Muscle layer of duodenum (tissue), 2 donors: Measurements from ENCODE around the gene TRIO.

Source experiments
- H3K27ac ChIP-seq: one replicate; pipeline ENCODE4 v1.7.0; 2013; ENCODE audit warnings: mild to moderate bottlenecking, low read length
- H3K27me3 ChIP-seq: one replicate; pipeline ENCODE4 v1.7.0; 2013; ENCODE audit warnings: low read depth, mild to moderate bottlenecking, control low read depth, low read length
- H3K36me3 ChIP-seq, 2 donors: one replicate each; pipeline ENCODE4 v1.7.0; 2013; ENCODE audit warnings: low read length in 2 of 2, control low read depth in 1 of 2, mild to moderate bottlenecking in 1 of 2; ENCODE audit not compliant: insufficient read depth in 2 of 2, control insufficient read depth in 1 of 2
- H3K4me1 ChIP-seq, 2 donors: one replicate each; pipeline ENCODE4 v1.7.0; 2013; ENCODE audit warnings: low read length in 2 of 2, mild to moderate bottlenecking in 2 of 2, control low read depth in 1 of 2, moderate library complexity in 1 of 2; ENCODE audit not compliant: insufficient read depth in 2 of 2, control insufficient read depth in 1 of 2
- H3K4me3 ChIP-seq, 2 donors: one replicate each; pipeline ENCODE4 v1.7.0; 2013; ENCODE audit warnings: low read length in 2 of 2, low read depth in 1 of 2, mild to moderate bottlenecking in 1 of 2
- H3K9me3 ChIP-seq, 2 donors: one replicate each; pipeline ENCODE4 v1.7.0; 2013; ENCODE audit warnings: low read length in 2 of 2, control low read depth in 1 of 2, mild to moderate bottlenecking in 1 of 2; ENCODE audit not compliant: control insufficient read depth in 1 of 2
- donor health status: healthy.

The TRIO gene

DNA sequence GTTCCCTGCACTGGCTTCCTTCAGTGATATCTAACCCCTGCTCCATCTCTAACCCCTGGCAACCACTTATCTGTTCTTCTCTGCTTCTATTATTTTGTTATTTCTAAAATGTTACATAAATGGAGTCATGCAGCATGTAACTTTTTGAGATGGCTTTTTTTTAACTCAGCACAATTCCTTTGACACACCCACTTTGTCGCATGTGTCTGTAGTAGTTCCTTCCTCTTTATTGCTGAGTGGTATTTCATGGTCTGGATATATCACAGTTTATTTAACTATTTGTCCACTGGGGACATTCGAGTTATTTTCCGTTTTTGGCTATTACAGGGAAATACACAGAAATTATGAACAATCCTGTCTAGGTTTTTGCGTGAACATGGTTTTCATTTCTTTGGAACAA is 200.2 kb downstream of the TRIO start:
- Histone ChIP-seq H3K4me3 (no peak overlapping the region), H3K9me3 (no peaks in the 10 kb centered on the region), H3K36me3 (peaks cover 9 to 17% of the 10 kb centered on the region in 2 donors), H3K27ac (no peak overlapping the region), H3K4me1 (peaks cover 7 to 22% of the 10 kb centered on the region in 2 donors), H3K27me3 (no peaks in the 10 kb centered on the region)

DNA sequence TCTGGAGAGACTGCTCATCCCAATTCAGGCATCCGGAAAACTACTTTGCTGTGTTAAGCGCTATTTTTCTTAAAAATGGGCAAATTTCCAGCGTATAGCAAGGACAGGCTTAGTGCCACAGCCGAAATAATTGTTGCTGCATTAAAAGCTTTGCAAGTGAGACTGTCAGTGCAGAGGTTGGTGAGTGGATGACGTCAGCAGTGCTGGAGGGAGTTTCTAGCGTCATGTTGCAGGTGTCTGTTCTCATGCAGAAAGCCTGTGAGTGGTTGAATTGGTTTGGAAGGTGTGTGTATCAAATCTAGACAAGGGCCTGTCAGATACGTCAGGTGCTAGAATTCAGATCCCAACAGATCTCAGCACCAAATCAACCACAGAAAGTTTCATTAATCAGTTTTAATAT is 204.4 kb downstream of the TRIO start:
- H3K9me3 ChIP-seq, result no peaks in the 10 kb centered on the region
- peaks cover 0 to 16% of the 10 kb centered on the region in 2 donors for H3K4me1 ChIP-seq
- H3K4me3 ChIP-seq, result no peak overlapping the region
- H3K27me3 ChIP-seq, result no peaks in the 10 kb centered on the region
- no peak overlapping the region for H3K27ac ChIP-seq
- peaks cover 5 to 9% of the 10 kb centered on the region in 2 donors for H3K36me3 ChIP-seq

DNA sequence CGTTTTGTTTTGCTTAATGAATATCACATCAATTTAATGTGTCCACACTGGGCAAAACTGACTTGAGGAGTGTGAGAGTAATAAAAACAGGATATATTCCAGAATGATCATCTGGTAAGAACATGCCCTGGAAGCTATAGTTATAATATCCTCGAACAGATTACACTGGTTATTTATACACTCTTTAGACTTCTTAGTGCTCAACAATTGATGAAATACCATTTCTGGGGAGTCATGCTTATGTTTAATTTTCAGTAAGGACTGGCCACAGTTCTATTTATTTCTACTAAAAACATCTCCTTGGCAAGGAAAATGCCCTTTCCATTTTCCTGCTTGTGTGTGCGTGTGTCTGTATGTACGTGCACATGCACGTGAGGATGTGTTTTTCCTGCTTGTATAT is 205.0 kb downstream of the TRIO start:
- no peak overlapping the region for H3K4me3 ChIP-seq
- no peak overlapping the region for H3K27ac ChIP-seq
- H3K9me3 ChIP-seq, result no peaks in the 10 kb centered on the region
- H3K27me3 ChIP-seq, result no peaks in the 10 kb centered on the region
- H3K4me1 ChIP-seq, result peaks cover 0 to 13% of the 10 kb centered on the region in 2 donors
- H3K36me3 ChIP-seq, result peaks cover 5 to 9% of the 10 kb centered on the region in 2 donors

DNA sequence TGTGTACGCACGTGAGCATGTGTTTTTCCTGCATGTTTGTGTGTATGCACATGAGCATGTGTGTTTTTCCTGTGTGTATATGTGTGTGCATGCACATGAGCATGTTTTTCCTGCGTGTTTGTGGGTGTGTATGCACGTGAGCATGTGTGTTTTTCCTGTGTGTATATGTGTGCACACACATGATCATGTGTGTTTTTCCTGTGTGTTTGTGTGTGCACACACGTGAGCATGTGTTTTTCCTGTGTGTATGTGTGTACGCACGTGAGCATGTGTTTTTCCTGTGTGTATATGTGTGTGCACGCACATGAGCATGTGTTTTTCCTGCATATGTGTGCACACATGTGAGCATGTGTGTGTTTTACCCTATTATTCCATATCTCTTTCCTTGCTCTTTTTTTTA is 205.9 kb downstream of the TRIO start:
- no peaks in the 10 kb centered on the region for H3K27me3 ChIP-seq
- peaks cover 5 to 9% of the 10 kb centered on the region in 2 donors for H3K36me3 ChIP-seq
- H3K9me3 ChIP-seq, result no peaks in the 10 kb centered on the region
- no peak overlapping the region for H3K27ac ChIP-seq
- no peak overlapping the region for H3K4me3 ChIP-seq
- peaks cover 0 to 13% of the 10 kb centered on the region in 2 donors for H3K4me1 ChIP-seq

DNA sequence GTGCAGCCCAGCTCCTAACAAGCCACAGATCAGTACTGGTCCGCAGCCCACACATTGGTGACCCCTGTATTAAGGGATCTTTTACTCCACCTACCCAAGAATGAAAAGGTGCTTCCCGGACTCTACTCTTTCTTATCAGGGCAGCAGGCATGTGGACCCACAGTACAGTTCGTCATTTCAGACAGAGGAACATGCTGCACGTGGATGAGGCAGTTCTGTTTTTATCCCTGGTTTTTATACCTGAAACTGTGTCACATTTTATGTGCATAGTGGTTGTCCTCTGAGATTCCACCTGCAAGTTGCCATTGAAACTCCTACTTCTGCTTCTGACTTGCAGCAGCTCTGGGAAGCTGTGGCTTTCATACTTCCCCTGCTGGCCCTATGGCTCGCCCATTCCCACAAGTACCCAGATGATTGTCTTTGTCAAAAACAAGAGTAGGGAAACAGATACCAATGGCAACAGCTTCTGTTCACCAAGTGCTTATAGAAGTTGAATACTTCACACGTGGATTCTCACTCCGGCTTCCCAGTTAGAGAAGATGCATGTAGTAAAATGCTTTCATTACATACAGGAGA is 208.0 kb downstream of the TRIO start:
- Histone ChIP-seq H3K4me1 (peaks cover 0 to 13% of the 10 kb centered on the region in 2 donors), H3K9me3 (no peaks in the 10 kb centered on the region), H3K27ac (no peak overlapping the region), H3K27me3 (no peaks in the 10 kb centered on the region), H3K4me3 (no peak overlapping the region), H3K36me3 (peaks cover 4 to 9% of the 10 kb centered on the region in 2 donors)

DNA sequence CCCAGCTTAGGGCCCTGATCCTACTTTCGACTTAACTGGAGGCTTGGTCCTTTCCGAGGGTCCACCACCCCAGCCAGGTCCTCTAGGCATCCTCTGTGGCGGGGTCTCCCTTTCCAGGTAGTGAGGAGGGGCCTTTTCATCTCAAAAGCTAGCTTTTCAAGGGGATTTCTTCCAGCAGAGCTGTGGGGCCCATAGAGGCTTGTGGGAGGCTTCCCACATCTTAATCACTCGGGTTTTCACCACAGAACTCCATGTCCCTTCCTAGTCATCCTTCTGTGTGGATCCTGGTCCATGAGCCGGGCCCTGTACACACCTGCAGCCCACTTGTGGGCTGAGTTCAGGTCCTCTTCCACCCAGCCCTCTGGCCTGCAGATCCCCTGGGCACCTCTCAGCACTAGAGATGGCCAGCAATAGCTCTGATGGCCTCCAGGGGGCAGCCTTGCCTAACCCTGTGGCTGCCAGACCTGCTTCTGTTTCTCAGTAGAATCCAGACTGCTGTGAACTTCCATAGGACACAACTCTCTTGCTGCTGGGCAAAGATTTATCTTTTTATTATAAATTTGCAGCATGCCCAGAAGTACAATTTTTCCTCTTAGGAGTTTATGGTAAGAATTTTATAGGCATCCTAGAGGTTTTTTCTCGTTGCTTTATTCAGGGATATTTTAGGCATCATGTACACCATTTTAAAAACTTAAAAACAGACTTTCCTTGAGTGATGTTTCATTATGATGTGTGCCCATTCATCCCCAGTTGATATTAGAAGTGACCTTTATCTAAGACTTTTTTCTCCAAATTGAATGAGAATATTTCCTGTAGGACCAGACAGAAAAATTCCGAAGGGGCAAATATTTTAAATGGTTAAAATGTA is 208.9 kb downstream of the TRIO start:
- H3K36me3 ChIP-seq, result peaks cover 0 to 11% of the 10 kb centered on the region in 2 donors
- H3K27me3 ChIP-seq, result no peaks in the 10 kb centered on the region
- no peaks in the 10 kb centered on the region for H3K9me3 ChIP-seq
- peaks cover 0 to 16% of the 10 kb centered on the region in 2 donors for H3K4me1 ChIP-seq
- no peak overlapping the region for H3K27ac ChIP-seq
- H3K4me3 ChIP-seq, result no peak overlapping the region

DNA sequence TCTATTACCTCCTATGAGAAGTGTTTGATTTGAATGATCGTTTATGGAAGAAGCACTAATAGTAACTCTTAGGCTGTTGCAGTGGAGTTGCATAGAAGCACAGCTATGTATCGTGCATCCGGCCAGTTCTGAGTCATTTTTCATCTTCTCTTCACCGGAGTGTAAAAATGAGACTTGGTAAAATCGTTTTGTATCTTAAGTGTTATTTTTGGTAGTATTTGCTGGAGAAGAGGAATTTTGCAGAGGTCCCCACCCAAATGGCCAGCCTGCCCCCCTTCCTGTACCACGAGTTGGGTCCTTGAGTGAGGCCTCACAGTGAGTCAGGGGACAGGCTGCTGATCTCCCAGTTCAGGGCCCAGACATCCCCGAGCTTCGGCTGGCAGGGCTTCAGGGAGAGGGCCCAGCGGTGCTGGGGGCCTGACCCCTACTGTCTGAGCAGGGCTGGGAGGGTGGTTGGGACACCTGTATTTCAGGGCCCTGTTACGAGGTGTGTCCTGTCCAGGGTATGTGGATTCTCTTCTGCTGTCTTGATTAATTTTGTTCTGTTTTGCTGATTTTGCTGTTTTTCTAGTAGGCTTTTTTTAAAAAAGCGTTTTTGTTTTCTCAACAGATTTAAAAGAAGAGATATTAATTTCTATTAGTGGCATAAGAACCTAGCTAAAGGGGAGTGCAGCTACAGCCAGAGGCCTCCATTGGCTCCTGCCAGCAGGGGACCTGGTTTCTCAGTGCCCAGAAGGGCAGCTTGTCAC is 210.8 kb downstream of the TRIO start:
- Histone ChIP-seq H3K4me3 (no peak overlapping the region), H3K4me1 (peaks cover 0 to 12% of the 10 kb centered on the region in 2 donors), H3K27me3 (no peaks in the 10 kb centered on the region), H3K36me3 (peaks cover 8 to 11% of the 10 kb centered on the region in 2 donors), H3K9me3 (no peaks in the 10 kb centered on the region), H3K27ac (no peak overlapping the region)

DNA sequence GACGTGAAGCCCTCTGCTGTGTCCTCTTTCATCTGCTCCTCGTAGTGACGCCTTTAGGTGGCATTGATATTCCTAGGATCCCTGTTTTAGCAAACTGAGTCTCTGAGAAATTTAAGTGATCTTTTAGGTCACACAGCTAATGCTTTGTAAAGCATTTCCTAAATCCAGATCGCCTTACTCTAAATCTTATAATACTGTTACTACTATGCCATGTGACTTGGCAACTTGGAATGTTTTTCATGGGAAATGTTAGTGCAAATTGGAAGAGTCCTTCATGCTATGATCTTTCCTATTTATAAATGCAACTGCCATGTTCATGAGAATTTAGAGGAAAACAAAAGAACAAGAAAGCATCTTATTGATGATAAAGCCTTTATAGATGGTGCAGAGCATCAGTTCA is 212.2 kb downstream of the TRIO start:
- Histone ChIP-seq H3K4me1 (peaks cover 0 to 12% of the 10 kb centered on the region in 2 donors), H3K27me3 (no peaks in the 10 kb centered on the region), H3K9me3 (no peaks in the 10 kb centered on the region), H3K36me3 (peaks cover 23 to 26% of the 10 kb centered on the region in 2 donors), H3K27ac (no peak overlapping the region), H3K4me3 (no peak overlapping the region)

DNA sequence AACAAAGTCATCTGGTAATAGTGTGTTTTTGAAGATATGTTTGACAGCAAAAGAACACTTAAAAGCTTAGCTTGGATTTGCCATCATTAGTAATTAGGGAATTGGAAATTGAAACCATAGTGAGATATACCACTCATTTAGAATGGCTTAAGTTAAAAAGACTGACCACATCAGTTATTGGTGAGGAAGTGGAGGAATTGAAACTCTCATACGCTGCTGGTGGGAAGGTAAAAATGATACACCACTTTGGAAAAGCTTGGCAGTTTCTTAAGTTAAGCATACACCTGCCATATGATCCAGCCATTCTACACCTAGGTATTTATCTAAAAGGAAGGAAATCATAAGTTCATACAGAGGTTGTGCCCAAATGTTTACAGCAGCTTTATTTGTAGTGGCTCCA is 213.2 kb downstream of the TRIO start:
- Histone ChIP-seq H3K36me3 (peaks cover 25 to 30% of the 10 kb centered on the region in 2 donors), H3K27ac (no peak overlapping the region), H3K9me3 (no peaks in the 10 kb centered on the region), H3K4me1 (peaks cover 0 to 12% of the 10 kb centered on the region in 2 donors), H3K27me3 (no peaks in the 10 kb centered on the region), H3K4me3 (no peak overlapping the region)

DNA sequence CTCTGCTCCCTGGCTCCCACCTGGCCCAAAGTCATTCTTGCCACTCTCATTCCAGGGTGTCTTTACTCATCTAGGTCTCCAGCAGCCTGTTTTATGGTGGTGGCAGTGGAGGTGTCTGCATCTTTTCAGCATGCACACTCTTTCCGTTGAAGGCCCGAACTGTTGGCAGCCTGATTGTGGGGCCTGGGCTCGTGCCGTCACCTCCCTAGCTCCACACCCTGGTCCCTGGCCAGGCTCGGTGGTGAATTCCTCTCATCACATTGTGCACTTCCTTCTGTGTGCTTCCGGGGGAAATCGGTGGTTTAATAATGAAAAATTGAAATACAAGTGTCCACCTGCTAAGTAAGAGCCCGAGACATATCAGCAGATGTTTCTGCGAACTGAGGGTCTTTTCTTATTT is 214.3 kb downstream of the TRIO start:
- Histone ChIP-seq H3K27ac (no peak overlapping the region), H3K9me3 (no peaks in the 10 kb centered on the region), H3K27me3 (no peaks in the 10 kb centered on the region), H3K4me1 (peaks cover 0 to 12% of the 10 kb centered on the region in 2 donors), H3K36me3 (peaks cover 25 to 37% of the 10 kb centered on the region in 2 donors), H3K4me3 (no peak overlapping the region)

DNA sequence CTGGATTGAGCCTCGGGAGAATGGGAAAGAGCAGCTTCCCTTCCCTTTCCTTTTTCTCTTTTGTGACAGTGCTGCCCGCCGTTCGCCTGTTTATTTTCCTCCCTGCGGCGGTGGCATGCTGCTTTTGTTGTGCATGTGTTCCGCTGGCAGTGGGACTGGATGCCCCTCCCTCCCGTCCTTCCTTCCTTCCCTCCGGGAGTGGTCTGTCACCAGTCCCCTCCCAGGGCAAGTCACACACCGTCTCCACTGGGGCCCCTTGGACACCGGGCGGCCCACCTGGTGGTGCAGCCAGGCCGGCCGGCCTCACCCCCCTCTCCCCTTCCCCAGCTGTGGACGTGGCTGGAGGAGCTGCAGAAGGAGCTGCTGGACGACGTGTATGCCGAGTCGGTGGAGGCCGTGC is 214.7 kb downstream of the TRIO start:
- peaks cover 0 to 12% of the 10 kb centered on the region in 2 donors for H3K4me1 ChIP-seq
- H3K27ac ChIP-seq, result no peak overlapping the region
- H3K27me3 ChIP-seq, result no peaks in the 10 kb centered on the region
- H3K36me3 ChIP-seq, result peaks cover 25 to 37% of the 10 kb centered on the region in 2 donors
- no peak overlapping the region for H3K4me3 ChIP-seq
- H3K9me3 ChIP-seq, result no peaks in the 10 kb centered on the region
